DOHH2 (cell line): Measurements from ENCODE around the gene DRC3.

ENCODE experiments used
- H3F3A ChIP-seq: fragments of 200-600 bp; sonication (generic), shearing (Covaris generic); 2 replicates; pipeline ENCODE4 v1.6.0; 2016; ENCODE audit warnings: antibody characterized with exemption, mild to moderate bottlenecking; ENCODE audit not compliant: control insufficient read depth, insufficient read depth
- H3K27ac ChIP-seq: fragments of 200-600 bp; sonication (generic); 2 replicates; pipeline ENCODE4 v1.5.1; 2014; ENCODE audit warnings: low read depth, mild to moderate bottlenecking, low read length, moderate library complexity
- H3K27me3 ChIP-seq: fragments of 200-600 bp; sonication (generic); 2 replicates; pipeline ENCODE4 v1.6.1; 2014; ENCODE audit warnings: mild to moderate bottlenecking, low read length, mixed read lengths; ENCODE audit not compliant: control insufficient read depth
- H3K36me3 ChIP-seq: fragments of 200-600 bp; sonication (generic); 2 replicates; pipeline ENCODE4 v1.6.1; 2014; ENCODE audit warnings: mild to moderate bottlenecking, low read length, moderate library complexity, mixed read lengths; ENCODE audit not compliant: control insufficient read depth
- H3K4me1 ChIP-seq: fragments of 200-600 bp; sonication (generic); 2 replicates; pipeline ENCODE4 v1.6.1; 2014; ENCODE audit warnings: mild to moderate bottlenecking, low read length, mixed read lengths; ENCODE audit not compliant: control insufficient read depth
- H3K4me2 ChIP-seq: fragments of 200-600 bp; sonication (generic); 2 replicates; pipeline ENCODE4 v1.6.0; 2014; ENCODE audit warnings: mild to moderate bottlenecking, low read length, moderate library complexity
- H3K4me3 ChIP-seq: fragments of 200-600 bp; sonication (generic); 2 replicates; pipeline ENCODE4 v1.5.1; 2014; ENCODE audit warnings: mild to moderate bottlenecking, low read length, mixed read lengths
- H3K79me2 ChIP-seq: fragments of 200-600 bp; sonication (generic); 2 replicates; pipeline ENCODE4 v1.6.1; 2014; ENCODE audit warnings: mild to moderate bottlenecking, low read length, mixed read lengths; ENCODE audit not compliant: control insufficient read depth
- H3K9me2 ChIP-seq: fragments of 200-600 bp; sonication (generic); replicated peaks from 2 replicates; pipeline ENCODE4 v1.6.1; 2014; ENCODE audit warnings: mild to moderate bottlenecking, low read length, mixed read lengths; ENCODE audit not compliant: control insufficient read depth
- H3K9me3 ChIP-seq: fragments of 200-600 bp; sonication (generic); 2 replicates; pipeline ENCODE4 v1.6.1; 2014; ENCODE audit warnings: antibody characterized with exemption, low read length, mixed read lengths; ENCODE audit not compliant: control insufficient read depth, insufficient read depth
- H4K20me1 ChIP-seq: fragments of 200-600 bp; sonication (generic); 2 replicates; pipeline ENCODE4 v1.6.0; 2014; ENCODE audit warnings: low read depth, mild to moderate bottlenecking, antibody characterized with exemption, low read length, moderate library complexity; ENCODE audit not compliant: control insufficient read depth, insufficient read depth
- EZH2phosphoT487 ChIP-seq: fragments of 200-600 bp; sonication (generic); IDR thresholded peaks from 2 replicates; pipeline ENCODE4 v1.6.1; 2017; ENCODE audit warnings: borderline replicate concordance, mild to moderate bottlenecking, antibody characterized with exemption, low read length, moderate library complexity, mixed read lengths
- TF ChIP-seq, protein P1 (sequence below): fragments of 200-600 bp; sonication (generic); IDR thresholded peaks from one replicate; pipeline ENCODE4 v1.5.1; 2014; ENCODE audit warnings: antibody characterized with exemption, mild to moderate bottlenecking, low read depth, low read length; ENCODE audit not compliant: poor library complexity, severe bottlenecking

The DRC3 gene

DNA sequence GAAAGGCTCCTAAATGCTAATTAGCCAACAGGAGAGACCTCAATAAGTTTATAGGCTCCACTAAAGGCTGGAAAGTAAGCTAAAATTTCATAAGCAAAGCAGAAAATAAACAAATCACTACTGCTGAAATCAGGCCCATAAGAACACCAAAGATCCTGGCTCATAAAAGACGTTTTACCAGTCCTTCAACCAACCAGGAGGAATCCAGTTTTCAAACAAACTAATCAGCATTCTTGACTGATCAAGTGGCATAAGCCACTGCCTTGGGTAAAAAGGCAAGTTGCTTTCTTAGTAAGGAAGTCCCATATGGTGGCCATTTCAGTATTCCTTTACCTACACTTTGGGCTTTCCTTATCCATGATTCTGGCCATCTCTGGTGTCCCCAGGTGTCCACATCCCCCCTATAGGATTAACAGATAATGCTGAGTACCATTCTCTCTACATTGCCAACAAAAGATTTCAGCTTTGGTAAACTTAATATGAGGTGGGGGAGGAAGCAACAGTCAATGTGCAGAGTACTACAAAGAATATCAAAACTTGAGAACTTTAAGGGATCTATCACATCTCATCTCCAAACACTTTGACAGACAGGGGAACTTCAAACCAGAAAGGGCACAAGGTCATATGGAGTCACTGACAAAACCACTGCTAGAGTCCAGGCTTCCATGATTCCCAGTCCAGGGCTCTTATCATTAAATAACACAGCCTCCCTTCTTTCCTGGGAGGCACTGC, 1.8 kb upstream of the DRC3 start:
- TF ChIP-seq EZH2phosphoT487: no peak
- TF ChIP-seq, protein P1, sequence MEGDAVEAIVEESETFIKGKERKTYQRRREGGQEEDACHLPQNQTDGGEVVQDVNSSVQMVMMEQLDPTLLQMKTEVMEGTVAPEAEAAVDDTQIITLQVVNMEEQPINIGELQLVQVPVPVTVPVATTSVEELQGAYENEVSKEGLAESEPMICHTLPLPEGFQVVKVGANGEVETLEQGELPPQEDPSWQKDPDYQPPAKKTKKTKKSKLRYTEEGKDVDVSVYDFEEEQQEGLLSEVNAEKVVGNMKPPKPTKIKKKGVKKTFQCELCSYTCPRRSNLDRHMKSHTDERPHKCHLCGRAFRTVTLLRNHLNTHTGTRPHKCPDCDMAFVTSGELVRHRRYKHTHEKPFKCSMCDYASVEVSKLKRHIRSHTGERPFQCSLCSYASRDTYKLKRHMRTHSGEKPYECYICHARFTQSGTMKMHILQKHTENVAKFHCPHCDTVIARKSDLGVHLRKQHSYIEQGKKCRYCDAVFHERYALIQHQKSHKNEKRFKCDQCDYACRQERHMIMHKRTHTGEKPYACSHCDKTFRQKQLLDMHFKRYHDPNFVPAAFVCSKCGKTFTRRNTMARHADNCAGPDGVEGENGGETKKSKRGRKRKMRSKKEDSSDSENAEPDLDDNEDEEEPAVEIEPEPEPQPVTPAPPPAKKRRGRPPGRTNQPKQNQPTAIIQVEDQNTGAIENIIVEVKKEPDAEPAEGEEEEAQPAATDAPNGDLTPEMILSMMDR: no peak
- Histone ChIP-seq H3K36me3 (no peaks in the 10 kb centered on the region), H4K20me1 (no peaks in the 10 kb centered on the region), H3K9me2 (no peaks in the 10 kb centered on the region), H3K79me2 (no peaks in the 10 kb centered on the region), H3K4me2 (peak overlapping the region; percentile 88), H3K27ac (no peak overlapping the region), H3K4me1 (peaks cover 14% of the 10 kb centered on the region), H3K27me3 (peaks cover 4% of the 10 kb centered on the region; the same call in 1 of the 2 replicates), H3K4me3 (peak overlapping the region; percentile 85), H3F3A (no peaks in the 10 kb centered on the region), H3K9me3 (no peaks in the 10 kb centered on the region)

DNA sequence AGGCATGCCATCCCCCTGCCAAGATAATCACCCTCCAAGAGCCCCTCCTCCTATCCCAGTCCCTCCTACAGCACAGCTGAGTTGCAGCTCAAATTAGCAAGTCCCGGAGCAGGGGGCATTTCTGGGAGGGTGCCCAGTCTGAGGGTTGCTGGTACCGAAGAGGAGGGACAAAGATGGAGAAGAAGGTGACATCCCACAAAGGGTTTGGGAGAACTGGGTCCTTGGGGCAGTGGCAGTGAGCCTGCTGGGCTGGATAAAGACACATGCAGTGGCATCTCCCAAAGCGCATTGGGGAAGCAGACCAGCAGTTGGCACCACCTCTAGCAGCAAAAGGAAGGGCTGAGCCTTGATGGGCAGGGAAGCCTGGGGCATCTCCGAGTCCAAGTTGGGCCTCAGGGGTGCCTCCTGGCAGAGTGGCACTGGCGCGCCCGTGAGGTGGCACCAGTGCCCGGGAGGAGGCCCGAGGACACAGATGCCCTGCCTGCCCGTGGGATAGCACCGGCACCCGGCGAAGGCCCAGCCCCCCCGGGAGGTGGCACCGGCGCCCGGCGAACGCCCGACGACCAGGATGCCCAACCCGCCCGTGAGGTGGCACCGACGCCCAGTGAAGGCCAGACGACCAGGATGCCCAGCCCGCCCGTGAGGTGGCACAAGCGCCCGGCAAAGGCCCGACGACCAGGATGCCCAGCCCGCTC, 1.1 kb upstream of the DRC3 start:
- Histone ChIP-seq H3K36me3 (no peaks in the 10 kb centered on the region), H3K9me2 (no peaks in the 10 kb centered on the region), H3K9me3 (no peaks in the 10 kb centered on the region), H3K79me2 (no peaks in the 10 kb centered on the region), H3K4me2 (peak overlapping the region; percentile 88), H4K20me1 (no peaks in the 10 kb centered on the region), H3F3A (no peaks in the 10 kb centered on the region), H3K4me1 (peaks cover 14% of the 10 kb centered on the region), H3K27ac (no peak overlapping the region), H3K27me3 (peaks cover 4% of the 10 kb centered on the region; the same call in 1 of the 2 replicates), H3K4me3 (peak overlapping the region; percentile 85)
- TF ChIP-seq, protein P1: no peak
- TF ChIP-seq EZH2phosphoT487: no peak

DNA sequence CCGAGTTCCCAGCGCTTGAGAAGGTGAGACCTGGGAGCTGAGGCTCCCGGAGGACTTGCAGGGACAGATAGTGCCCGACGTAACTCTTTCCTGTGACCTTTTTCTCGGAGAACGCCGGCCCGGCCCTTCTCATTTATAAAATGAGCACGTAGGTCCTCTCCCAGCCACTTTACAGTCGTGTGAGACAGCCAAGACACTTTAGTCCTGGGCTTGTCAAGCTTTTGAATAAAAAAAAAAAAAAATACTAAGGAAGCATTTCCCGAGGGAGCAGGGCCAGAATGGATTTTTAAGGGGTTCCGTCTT, 241 bp downstream of the DRC3 start:
- Histone ChIP-seq H4K20me1 (no peaks in the 10 kb centered on the region), H3K79me2 (no peaks in the 10 kb centered on the region), H3K9me2 (no peaks in the 10 kb centered on the region), H3K4me3 (peak overlapping the region; percentile 65), H3F3A (no peaks in the 10 kb centered on the region), H3K9me3 (no peaks in the 10 kb centered on the region), H3K27me3 (peaks cover 4% of the 10 kb centered on the region; the same call in 1 of the 2 replicates), H3K4me1 (peaks cover 14% of the 10 kb centered on the region), H3K27ac (no peak overlapping the region), H3K4me2 (peak overlapping the region; percentile 73), H3K36me3 (no peaks in the 10 kb centered on the region)
- TF ChIP-seq EZH2phosphoT487: no peak
- TF ChIP-seq, protein P1: no peak
